ENCODE data around the gene ATL1.

- TF ChIP-seq CTCF (conservative IDR thresholded peaks at IDR 0.05 in 1 of 2, IDR thresholded peaks at IDR 0.05 in 1 of 2; ENCODE audit: extremely low read depth in 1 of 2, insufficient read depth in 1 of 2, low read depth in 1 of 2, low read length in 2 of 2) = no peak
- no peak for TF ChIP-seq EZH2 (IDR thresholded peaks at IDR 0.05; ENCODE audit: borderline replicate concordance, low read length)
Observed at GRCh38 chr14:50670866-50671256, 110.9 kb downstream of the ATL1 start.

Data from mammary epithelial cell (primary cell).